Thoracic aorta (tissue), 2 donors: ENCODE results near the gene CREB5. TPM values are rescaled to one million over a fixed set of nuclear protein-coding genes. Genes with fewer than 3 reads are reported as not detected.

ENCODE experiments used
- ATAC-seq: fragments of 150-250 bp; one replicate; pipeline ENCODE4 v1.8.0; 2017; ENCODE audit warnings: low read depth; ENCODE audit not compliant: insufficient number of reproducible peaks, low FRiP score
- DNase-seq: peaks from one replicate; pipeline ENCODE4 v3.0.0-alpha.2; 2020; ENCODE audit warnings: low spot score
- H3K27ac ChIP-seq, 2 donors: fragments of 200-600 bp; sonication (generic); 1 replicate in 1 of 2; 2 replicates in 1 of 2; pipeline ENCODE4 v1.5.1; 2016; ENCODE audit warnings: mild to moderate bottlenecking in 2 of 2, moderate library complexity in 2 of 2
- H3K27me3 ChIP-seq: fragments of 200-600 bp; sonication (generic); replicated peaks from 2 replicates; pipeline ENCODE4 v1.6.0; 2016; ENCODE audit warnings: mild to moderate bottlenecking; ENCODE audit not compliant: insufficient read depth
- H3K36me3 ChIP-seq: fragments of 200-600 bp; sonication (generic); one replicate; pipeline ENCODE4 v1.5.1; 2016
- H3K4me1 ChIP-seq, 2 donors: fragments of 200-600 bp; sonication (generic); 1 replicate in 1 of 2; 2 replicates in 1 of 2; pipeline versions ENCODE4 v1.5.1 to v1.6.0; 2016; ENCODE audit warnings: low read depth in 2 of 2, mild to moderate bottlenecking in 1 of 2; ENCODE audit not compliant: control insufficient read depth in 1 of 2
- H3K4me3 ChIP-seq: fragments of 200-600 bp; sonication (generic); 2 replicates; pipeline ENCODE4 v1.5.1; 2016; ENCODE audit warnings: mild to moderate bottlenecking
- H3K9me3 ChIP-seq: fragments of 200-600 bp; sonication (generic); 2 replicates; pipeline ENCODE4 v1.5.1; 2016
- total RNA-seq, 2 donors: library from RNA; depleted of rRNA; stranded (reverse); fragments of >200 nt; gene quantifications; one replicate each; pipeline versions ENCODE4 v1.1.0 to v1.2.3, GENCODE V29; 2016
- TF ChIP-seq, protein P1 (sequence below): fragments of 200-600 bp; sonication (generic); IDR thresholded peaks from one replicate; pipeline ENCODE4 v1.5.1; 2019; ENCODE audit warnings: antibody characterized with exemption

Gene CREB5
- total RNA-seq, 2 donors from 2014 or later = 44.4 to 49.1 TPM

DNA sequence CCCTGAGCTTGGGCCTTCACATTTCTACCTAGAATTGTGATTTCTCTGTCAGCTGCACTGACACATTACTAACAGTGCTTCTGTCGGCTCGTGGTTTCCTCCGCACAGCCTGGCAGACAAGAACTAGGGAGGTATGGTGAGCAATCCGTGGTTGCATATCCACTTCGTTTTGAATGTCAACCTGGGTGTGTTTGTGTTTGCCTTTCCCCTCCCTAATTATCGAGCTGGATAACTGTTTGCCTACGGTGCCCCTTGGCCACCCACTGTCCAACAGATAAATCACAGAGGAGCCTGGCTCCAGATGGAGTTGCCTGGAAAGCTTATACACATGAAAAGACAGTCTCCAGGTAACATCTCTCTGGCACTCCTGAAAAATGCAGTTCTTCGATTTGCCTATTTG, 317.0 kb downstream of the CREB5 start:
- Histone ChIP-seq H3K9me3 (no peaks in the 10 kb centered on the region), H3K27ac (no peak overlapping the region), H3K36me3 (no peaks in the 10 kb centered on the region), H3K4me3 (no peak overlapping the region), H3K27me3 (no peaks in the 10 kb centered on the region), H3K4me1 (peaks cover 15 to 53% of the 10 kb centered on the region in 2 donors)
- TF ChIP-seq, protein P1, sequence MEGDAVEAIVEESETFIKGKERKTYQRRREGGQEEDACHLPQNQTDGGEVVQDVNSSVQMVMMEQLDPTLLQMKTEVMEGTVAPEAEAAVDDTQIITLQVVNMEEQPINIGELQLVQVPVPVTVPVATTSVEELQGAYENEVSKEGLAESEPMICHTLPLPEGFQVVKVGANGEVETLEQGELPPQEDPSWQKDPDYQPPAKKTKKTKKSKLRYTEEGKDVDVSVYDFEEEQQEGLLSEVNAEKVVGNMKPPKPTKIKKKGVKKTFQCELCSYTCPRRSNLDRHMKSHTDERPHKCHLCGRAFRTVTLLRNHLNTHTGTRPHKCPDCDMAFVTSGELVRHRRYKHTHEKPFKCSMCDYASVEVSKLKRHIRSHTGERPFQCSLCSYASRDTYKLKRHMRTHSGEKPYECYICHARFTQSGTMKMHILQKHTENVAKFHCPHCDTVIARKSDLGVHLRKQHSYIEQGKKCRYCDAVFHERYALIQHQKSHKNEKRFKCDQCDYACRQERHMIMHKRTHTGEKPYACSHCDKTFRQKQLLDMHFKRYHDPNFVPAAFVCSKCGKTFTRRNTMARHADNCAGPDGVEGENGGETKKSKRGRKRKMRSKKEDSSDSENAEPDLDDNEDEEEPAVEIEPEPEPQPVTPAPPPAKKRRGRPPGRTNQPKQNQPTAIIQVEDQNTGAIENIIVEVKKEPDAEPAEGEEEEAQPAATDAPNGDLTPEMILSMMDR = no peak
- no peak for ATAC-seq
- no peak for DNase-seq

DNA sequence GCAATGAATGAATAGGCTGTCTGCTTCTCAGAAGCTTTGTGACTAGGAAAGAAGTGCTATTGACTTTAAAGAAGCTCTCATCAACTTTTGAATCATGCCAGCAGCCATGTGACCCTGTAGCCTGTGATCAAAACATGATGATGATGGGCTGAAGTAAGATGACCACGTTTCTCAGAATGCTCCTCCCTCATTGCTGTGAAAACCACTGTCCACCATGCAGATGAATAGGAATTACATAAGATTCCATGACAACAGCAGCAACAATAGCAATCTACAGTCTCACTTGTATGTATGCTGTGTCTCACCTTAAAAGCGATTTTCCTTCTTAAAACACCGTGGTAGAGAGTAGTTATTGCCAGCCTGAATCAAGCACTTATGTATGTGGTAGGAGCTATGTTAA, 317.4 kb downstream of the CREB5 start:
- Histone ChIP-seq H3K27ac (no peak overlapping the region), H3K9me3 (no peaks in the 10 kb centered on the region), H3K4me3 (no peak overlapping the region), H3K27me3 (no peaks in the 10 kb centered on the region), H3K4me1 (peaks cover 15 to 53% of the 10 kb centered on the region in 2 donors), H3K36me3 (no peaks in the 10 kb centered on the region)
- TF ChIP-seq, protein P1 = no peak
- DNase-seq = no peak
- ATAC-seq = no peak

DNA sequence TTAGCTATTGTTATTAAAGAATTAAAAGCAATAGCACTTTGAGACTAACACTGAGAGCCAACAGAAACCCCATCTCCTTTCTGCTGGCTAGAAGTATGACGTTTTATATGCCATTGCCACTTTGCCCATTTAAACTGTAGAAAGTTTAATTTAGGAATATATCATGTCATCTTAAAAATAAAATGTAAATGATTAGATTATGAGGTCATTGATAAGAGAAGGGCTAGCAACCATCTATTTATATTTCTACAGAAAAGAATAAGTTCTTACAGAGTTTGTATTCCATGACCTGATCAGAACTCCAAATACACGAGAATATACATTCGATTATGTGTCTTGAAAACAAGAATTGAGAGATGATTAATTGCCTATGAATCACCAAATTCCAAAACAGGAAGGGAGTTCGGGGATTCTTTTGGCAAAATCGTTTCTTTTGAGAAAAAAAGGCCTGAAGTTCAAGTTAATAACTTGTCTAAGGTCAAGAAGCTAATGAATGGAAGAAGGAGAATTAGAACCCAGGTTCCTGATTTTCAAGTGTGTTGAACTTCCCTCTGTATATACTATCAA, 318.9 kb downstream of the CREB5 start:
- H3K4me3 ChIP-seq = no peak overlapping the region
- H3K4me1 ChIP-seq = peaks cover 13 to 40% of the 10 kb centered on the region in 2 donors
- no peaks in the 10 kb centered on the region for H3K36me3 ChIP-seq
- TF ChIP-seq, protein P1 = no peak
- H3K27ac ChIP-seq = no peak overlapping the region
- no peaks in the 10 kb centered on the region for H3K9me3 ChIP-seq
- no peaks in the 10 kb centered on the region for H3K27me3 ChIP-seq
- DNase-seq (no peak), ATAC-seq (no peak)

DNA sequence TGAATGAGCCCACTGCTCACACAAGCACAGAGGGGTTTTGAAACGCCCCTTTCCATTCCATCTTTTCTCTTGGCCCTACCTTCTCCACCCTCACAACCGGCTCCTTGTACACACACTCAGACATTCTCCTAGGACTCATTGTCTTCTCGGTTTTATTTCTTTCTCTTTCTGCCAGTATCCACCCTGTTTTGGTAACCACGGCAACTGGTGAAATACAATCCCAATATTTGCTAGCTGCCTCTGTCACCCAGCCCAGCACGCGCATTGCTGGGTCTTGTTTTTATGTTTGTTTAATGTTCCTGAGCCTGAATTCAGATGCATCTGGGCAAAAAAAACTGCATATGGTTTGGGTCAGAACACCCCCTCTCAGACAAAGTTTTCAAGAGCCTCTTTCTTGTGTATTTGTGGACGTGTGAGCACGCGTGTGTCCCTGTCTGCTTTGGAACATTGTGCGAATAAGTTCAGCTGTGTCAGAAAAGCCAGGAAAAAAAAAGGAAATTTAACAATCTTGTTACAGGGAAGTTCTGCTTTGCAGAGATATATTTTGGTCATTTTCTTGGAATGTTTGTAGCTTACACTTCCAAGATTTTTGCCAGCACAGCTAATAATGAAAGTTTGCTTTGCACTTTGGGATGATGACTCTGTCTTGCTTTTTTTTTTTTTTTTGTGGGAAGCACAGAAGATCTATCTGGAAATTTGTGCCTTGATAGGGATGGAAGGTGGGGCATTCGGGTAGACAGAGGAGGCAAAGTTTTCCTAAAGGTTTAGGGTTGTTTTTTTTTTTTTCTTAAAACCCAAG, 320.0 kb downstream of the CREB5 start:
- Histone ChIP-seq H3K9me3 (no peaks in the 10 kb centered on the region), H3K4me3 (peak overlapping the region; percentile 60), H3K4me1 (peaks cover 7 to 29% of the 10 kb centered on the region in 2 donors), H3K27me3 (no peaks in the 10 kb centered on the region), H3K27ac (peak overlapping the region; percentile 37 to 39), H3K36me3 (no peaks in the 10 kb centered on the region)
- ATAC-seq = peak; percentile 24
- TF ChIP-seq, protein P1 = no peak
- no peak for DNase-seq

DNA sequence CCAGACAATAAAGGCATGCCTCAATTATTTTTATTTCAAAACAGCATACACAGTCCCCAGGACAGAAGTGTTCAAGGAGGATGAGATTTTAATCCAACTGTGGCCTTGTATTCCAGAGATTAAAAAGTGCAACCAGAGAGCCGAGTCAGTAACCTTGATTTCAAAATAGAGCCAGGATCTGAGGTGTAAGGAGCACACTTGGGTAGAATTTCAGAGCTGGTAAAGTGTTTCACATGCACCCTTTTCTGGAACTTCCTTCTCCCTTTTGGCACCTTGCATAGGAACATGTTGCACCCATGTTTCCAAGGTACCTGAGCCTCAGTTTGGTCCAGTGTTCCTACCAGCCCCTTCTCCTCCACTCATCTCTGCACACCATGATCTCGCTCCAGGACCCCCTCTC, 320.7 kb downstream of the CREB5 start:
- H3K9me3 ChIP-seq = no peaks in the 10 kb centered on the region
- no peak for ATAC-seq
- H3K4me1 ChIP-seq = peaks cover 7 to 29% of the 10 kb centered on the region in 2 donors
- DNase-seq = no peak
- H3K36me3 ChIP-seq = no peaks in the 10 kb centered on the region
- no peaks in the 10 kb centered on the region for H3K27me3 ChIP-seq
- no peak overlapping the region for H3K27ac ChIP-seq
- H3K4me3 ChIP-seq = peak overlapping the region; percentile 60
- TF ChIP-seq, protein P1 = no peak
